K562 (cell line): ENCODE measurements around the gene LRRC4C. TPM values are rescaled to one million over a fixed set of nuclear protein-coding genes. Genes with fewer than 3 reads are reported as not detected.

Source experiments
- YY1 ChIP-seq, 3 experiments: IDR thresholded peaks; 2 replicates each; pipeline ENCODE4 v1.6.1; 2011; ENCODE audit warnings: low read length in 2 of 3, mild to moderate bottlenecking in 2 of 3, moderate library complexity in 2 of 3, borderline replicate concordance in 1 of 3, control low read depth in 1 of 3, low read depth in 1 of 3; ENCODE audit not compliant: insufficient read depth in 3 of 3, insufficient replicate concordance in 2 of 3, control insufficient read depth in 1 of 3, insufficient read length in 1 of 3; ENCODE audit errors: extremely low read depth in 1 of 3
- polyA plus RNA-seq, 8 experiments: library from polyadenylated mRNA; depleted of rRNA in 4 of 8; stranded (reverse) in 5 of 8; unstranded in 3 of 8; fragments of >200 nt; fragmentation: Nextera tagmentation in 2 of 8; fragmentation: Illumina TruSeq in 1 of 8; extraction: Ambion mirVana in 2 of 8; extraction: Trizol in 1 of 8; gene quantifications; 2 replicates each; pipeline versions ENCODE4 v1.2.1 to v1.2.3, GENCODE V29; 2011 to 2014; ENCODE audit warnings: inconsistent platforms in 1 of 8, missing spikeins in 1 of 8
- total RNA-seq, 7 experiments: library from RNA; depleted of rRNA in 6 of 7; stranded (reverse); fragments of >200 nt in 6 of 7; fragmentation: Illumina TruSeq in 2 of 7; extraction: Trizol in 2 of 7; gene quantifications; 2 replicates each; pipeline versions ENCODE4 v1.2.1 to v1.2.3, GENCODE V29; 2011 to 2021; ENCODE audit warnings: low replicate concordance in 1 of 7
- TF ChIP-seq, protein P1 (sequence below): fragments of 450-650 bp; IDR thresholded peaks from 2 replicates; pipeline ENCODE4 v1.6.1; 2016; ENCODE audit warnings: mild to moderate bottlenecking, moderate library complexity
- TF ChIP-seq, protein P2 (sequence below): fragments of 250-450 bp; sonication (Bioruptor Pico); IDR thresholded peaks from 2 replicates; pipeline ENCODE4 v1.4.0; 2020; ENCODE audit warnings: mild to moderate bottlenecking, moderate library complexity

Gene LRRC4C
- total and polyA plus RNA-seq, 9 of the 15 experiments (the other 6 are each of a cell fraction or from before 2014, with no cell fraction given), result not detected

DNA sequence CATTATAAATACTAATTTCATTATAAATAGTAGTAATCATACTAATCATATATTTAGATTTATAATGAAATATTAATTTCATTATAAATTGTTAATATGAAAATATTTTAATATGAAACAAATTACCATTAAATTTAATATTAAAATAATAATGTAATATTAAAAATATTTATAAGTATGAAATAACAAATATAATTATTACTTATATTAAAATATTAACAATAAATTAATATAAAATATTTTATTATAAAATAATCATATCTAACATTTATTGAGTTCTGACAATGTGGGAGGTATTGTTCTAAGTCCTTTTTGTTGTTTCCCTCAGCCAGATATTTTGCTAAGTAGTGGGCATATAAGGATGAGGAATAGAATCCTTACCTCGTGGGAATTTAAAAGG, 1341.4 kb downstream of the LRRC4C start (continued):
- TF ChIP-seq, protein P1, sequence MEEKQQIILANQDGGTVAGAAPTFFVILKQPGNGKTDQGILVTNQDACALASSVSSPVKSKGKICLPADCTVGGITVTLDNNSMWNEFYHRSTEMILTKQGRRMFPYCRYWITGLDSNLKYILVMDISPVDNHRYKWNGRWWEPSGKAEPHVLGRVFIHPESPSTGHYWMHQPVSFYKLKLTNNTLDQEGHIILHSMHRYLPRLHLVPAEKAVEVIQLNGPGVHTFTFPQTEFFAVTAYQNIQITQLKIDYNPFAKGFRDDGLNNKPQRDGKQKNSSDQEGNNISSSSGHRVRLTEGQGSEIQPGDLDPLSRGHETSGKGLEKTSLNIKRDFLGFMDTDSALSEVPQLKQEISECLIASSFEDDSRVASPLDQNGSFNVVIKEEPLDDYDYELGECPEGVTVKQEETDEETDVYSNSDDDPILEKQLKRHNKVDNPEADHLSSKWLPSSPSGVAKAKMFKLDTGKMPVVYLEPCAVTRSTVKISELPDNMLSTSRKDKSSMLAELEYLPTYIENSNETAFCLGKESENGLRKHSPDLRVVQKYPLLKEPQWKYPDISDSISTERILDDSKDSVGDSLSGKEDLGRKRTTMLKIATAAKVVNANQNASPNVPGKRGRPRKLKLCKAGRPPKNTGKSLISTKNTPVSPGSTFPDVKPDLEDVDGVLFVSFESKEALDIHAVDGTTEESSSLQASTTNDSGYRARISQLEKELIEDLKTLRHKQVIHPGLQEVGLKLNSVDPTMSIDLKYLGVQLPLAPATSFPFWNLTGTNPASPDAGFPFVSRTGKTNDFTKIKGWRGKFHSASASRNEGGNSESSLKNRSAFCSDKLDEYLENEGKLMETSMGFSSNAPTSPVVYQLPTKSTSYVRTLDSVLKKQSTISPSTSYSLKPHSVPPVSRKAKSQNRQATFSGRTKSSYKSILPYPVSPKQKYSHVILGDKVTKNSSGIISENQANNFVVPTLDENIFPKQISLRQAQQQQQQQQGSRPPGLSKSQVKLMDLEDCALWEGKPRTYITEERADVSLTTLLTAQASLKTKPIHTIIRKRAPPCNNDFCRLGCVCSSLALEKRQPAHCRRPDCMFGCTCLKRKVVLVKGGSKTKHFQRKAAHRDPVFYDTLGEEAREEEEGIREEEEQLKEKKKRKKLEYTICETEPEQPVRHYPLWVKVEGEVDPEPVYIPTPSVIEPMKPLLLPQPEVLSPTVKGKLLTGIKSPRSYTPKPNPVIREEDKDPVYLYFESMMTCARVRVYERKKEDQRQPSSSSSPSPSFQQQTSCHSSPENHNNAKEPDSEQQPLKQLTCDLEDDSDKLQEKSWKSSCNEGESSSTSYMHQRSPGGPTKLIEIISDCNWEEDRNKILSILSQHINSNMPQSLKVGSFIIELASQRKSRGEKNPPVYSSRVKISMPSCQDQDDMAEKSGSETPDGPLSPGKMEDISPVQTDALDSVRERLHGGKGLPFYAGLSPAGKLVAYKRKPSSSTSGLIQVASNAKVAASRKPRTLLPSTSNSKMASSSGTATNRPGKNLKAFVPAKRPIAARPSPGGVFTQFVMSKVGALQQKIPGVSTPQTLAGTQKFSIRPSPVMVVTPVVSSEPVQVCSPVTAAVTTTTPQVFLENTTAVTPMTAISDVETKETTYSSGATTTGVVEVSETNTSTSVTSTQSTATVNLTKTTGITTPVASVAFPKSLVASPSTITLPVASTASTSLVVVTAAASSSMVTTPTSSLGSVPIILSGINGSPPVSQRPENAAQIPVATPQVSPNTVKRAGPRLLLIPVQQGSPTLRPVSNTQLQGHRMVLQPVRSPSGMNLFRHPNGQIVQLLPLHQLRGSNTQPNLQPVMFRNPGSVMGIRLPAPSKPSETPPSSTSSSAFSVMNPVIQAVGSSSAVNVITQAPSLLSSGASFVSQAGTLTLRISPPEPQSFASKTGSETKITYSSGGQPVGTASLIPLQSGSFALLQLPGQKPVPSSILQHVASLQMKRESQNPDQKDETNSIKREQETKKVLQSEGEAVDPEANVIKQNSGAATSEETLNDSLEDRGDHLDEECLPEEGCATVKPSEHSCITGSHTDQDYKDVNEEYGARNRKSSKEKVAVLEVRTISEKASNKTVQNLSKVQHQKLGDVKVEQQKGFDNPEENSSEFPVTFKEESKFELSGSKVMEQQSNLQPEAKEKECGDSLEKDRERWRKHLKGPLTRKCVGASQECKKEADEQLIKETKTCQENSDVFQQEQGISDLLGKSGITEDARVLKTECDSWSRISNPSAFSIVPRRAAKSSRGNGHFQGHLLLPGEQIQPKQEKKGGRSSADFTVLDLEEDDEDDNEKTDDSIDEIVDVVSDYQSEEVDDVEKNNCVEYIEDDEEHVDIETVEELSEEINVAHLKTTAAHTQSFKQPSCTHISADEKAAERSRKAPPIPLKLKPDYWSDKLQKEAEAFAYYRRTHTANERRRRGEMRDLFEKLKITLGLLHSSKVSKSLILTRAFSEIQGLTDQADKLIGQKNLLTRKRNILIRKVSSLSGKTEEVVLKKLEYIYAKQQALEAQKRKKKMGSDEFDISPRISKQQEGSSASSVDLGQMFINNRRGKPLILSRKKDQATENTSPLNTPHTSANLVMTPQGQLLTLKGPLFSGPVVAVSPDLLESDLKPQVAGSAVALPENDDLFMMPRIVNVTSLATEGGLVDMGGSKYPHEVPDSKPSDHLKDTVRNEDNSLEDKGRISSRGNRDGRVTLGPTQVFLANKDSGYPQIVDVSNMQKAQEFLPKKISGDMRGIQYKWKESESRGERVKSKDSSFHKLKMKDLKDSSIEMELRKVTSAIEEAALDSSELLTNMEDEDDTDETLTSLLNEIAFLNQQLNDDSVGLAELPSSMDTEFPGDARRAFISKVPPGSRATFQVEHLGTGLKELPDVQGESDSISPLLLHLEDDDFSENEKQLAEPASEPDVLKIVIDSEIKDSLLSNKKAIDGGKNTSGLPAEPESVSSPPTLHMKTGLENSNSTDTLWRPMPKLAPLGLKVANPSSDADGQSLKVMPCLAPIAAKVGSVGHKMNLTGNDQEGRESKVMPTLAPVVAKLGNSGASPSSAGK, result no peak
- no peak for TF ChIP-seq YY1 (IDR thresholded peaks at IDR 0.05; ENCODE audit: borderline replicate concordance in 1 of 3, control insufficient read depth in 1 of 3, extremely low read depth in 1 of 3, insufficient read depth in 3 of 3, insufficient read length in 1 of 3, insufficient replicate concordance in 2 of 3, low read depth in 1 of 3, low read length in 2 of 3)
- TF ChIP-seq, protein P2, sequence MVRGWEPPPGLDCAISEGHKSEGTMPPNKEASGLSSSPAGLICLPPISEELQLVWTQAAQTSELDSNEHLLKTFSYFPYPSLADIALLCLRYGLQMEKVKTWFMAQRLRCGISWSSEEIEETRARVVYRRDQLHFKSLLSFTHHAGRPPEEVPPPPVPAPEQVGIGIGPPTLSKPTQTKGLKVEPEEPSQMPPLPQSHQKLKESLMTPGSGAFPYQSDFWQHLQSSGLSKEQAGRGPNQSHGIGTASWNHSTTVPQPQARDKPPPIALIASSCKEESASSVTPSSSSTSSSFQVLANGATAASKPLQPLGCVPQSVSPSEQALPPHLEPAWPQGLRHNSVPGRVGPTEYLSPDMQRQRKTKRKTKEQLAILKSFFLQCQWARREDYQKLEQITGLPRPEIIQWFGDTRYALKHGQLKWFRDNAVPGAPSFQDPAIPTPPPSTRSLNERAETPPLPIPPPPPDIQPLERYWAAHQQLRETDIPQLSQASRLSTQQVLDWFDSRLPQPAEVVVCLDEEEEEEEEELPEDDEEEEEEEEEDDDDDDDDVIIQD (CRISPR knock-in tag), result no peak
